ENCODE results near the gene ZDHHC7. TPM values are rescaled to one million over a fixed set of nuclear protein-coding genes. Genes with fewer than 3 reads are reported as not detected.

ZDHHC7 gene
- total and polyA plus RNA-seq, 9 of the 15 experiments (the other 6 are each of a cell fraction or from before 2014, with no cell fraction given): 1.7 to 49.7 (median 37.4) TPM

DNA sequence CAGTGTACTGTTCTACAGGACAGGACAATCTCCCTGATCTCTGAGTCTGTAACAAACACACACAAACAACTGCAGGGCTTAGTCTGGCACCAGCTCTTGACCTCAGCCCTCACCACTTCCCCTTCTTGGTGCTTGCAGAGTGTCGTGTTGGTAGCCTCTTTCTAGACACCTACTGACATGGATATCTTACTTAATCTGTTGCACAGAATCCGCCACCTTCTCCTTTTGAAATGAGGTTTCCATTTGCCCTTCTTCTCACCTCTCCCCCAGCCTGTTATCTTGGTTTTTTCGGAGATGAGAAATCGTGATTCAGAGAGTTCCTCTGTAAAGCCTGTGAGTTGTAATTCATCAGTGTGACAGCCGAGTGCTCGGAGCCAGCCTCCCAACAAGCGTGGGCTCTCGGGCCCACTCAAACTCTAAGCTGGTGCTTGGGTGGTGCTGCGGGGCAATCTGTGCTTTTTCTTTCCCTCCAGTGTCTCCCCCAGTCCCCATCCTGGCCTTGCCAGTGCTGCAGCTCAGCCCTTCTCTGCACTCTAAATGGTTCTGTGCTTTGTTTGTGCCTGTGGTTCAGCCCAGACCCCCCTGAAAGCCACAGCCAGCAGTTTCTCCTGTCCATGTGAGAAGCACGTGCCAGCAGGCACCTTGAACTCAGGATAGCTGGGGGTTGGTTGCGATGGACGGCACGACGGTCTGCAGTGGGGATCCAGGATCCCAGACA, 44.3 kb upstream of the ZDHHC7 start (continued):
- TF ChIP-seq, protein P1, sequence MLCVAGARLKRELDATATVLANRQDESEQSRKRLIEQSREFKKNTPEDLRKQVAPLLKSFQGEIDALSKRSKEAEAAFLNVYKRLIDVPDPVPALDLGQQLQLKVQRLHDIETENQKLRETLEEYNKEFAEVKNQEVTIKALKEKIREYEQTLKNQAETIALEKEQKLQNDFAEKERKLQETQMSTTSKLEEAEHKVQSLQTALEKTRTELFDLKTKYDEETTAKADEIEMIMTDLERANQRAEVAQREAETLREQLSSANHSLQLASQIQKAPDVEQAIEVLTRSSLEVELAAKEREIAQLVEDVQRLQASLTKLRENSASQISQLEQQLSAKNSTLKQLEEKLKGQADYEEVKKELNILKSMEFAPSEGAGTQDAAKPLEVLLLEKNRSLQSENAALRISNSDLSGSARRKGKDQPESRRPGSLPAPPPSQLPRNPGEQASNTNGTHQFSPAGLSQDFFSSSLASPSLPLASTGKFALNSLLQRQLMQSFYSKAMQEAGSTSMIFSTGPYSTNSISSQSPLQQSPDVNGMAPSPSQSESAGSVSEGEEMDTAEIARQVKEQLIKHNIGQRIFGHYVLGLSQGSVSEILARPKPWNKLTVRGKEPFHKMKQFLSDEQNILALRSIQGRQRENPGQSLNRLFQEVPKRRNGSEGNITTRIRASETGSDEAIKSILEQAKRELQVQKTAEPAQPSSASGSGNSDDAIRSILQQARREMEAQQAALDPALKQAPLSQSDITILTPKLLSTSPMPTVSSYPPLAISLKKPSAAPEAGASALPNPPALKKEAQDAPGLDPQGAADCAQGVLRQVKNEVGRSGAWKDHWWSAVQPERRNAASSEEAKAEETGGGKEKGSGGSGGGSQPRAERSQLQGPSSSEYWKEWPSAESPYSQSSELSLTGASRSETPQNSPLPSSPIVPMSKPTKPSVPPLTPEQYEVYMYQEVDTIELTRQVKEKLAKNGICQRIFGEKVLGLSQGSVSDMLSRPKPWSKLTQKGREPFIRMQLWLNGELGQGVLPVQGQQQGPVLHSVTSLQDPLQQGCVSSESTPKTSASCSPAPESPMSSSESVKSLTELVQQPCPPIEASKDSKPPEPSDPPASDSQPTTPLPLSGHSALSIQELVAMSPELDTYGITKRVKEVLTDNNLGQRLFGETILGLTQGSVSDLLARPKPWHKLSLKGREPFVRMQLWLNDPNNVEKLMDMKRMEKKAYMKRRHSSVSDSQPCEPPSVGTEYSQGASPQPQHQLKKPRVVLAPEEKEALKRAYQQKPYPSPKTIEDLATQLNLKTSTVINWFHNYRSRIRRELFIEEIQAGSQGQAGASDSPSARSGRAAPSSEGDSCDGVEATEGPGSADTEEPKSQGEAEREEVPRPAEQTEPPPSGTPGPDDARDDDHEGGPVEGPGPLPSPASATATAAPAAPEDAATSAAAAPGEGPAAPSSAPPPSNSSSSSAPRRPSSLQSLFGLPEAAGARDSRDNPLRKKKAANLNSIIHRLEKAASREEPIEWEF (CRISPR knock-in tag; IDR thresholded peaks at IDR 0.05): 0 out of 2 replicates have a peak, but pooled peaks have one; percentile 34
- TF ChIP-seq RHOXF2B (CRISPR knock-in tag; conservative IDR thresholded peaks at IDR 0.05) (no peak; the same call in 1 of the 2 replicates), FOSL1 (tag; conservative IDR thresholded peaks at IDR 0.05) (peak; percentile 88), SRSF7 (optimal IDR thresholded peaks at IDR 0.05; ENCODE audit: low read depth, low read length) (no peak), MEF2D (tag; conservative IDR thresholded peaks at IDR 0.05; ENCODE audit: low read depth) (peak; percentile 51), TEAD1 (CRISPR knock-in tag; IDR thresholded peaks at IDR 0.05) (peak in 1 of 2 experiments; percentile 69; a peak in 3 of 4 replicates), ERF (CRISPR knock-in tag; IDR thresholded peaks at IDR 0.05) (no peak), TAL1 (IDR thresholded peaks at IDR 0.05) (peak; percentile 37; the same call in 1 of the 2 replicates), MIER1 (IDR thresholded peaks at IDR 0.05; ENCODE audit: low read depth) (peak; percentile 33; the same call in 1 of the 2 replicates), RCOR1 (IDR thresholded peaks at IDR 0.05; ENCODE audit: borderline replicate concordance in 1 of 2, low read depth in 2 of 2, low read length in 2 of 2) (peak; percentile 30 to 96; a peak in 3 of 4 replicates)
- TF ChIP-seq, protein P2, sequence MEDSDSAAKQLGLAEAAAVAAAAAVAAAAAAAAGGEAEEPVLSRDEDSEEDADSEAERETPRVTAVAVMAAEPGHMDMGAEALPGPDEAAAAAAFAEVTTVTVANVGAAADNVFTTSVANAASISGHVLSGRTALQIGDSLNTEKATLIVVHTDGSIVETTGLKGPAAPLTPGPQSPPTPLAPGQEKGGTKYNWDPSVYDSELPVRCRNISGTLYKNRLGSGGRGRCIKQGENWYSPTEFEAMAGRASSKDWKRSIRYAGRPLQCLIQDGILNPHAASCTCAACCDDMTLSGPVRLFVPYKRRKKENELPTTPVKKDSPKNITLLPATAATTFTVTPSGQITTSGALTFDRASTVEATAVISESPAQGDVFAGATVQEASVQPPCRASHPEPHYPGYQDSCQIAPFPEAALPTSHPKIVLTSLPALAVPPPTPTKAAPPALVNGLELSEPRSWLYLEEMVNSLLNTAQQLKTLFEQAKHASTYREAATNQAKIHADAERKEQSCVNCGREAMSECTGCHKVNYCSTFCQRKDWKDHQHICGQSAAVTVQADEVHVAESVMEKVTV (CRISPR knock-in tag; IDR thresholded peaks at IDR 0.05): 0 out of 2 replicates have a peak, but pooled peaks have one; percentile 20
- TF ChIP-seq, protein P3, sequence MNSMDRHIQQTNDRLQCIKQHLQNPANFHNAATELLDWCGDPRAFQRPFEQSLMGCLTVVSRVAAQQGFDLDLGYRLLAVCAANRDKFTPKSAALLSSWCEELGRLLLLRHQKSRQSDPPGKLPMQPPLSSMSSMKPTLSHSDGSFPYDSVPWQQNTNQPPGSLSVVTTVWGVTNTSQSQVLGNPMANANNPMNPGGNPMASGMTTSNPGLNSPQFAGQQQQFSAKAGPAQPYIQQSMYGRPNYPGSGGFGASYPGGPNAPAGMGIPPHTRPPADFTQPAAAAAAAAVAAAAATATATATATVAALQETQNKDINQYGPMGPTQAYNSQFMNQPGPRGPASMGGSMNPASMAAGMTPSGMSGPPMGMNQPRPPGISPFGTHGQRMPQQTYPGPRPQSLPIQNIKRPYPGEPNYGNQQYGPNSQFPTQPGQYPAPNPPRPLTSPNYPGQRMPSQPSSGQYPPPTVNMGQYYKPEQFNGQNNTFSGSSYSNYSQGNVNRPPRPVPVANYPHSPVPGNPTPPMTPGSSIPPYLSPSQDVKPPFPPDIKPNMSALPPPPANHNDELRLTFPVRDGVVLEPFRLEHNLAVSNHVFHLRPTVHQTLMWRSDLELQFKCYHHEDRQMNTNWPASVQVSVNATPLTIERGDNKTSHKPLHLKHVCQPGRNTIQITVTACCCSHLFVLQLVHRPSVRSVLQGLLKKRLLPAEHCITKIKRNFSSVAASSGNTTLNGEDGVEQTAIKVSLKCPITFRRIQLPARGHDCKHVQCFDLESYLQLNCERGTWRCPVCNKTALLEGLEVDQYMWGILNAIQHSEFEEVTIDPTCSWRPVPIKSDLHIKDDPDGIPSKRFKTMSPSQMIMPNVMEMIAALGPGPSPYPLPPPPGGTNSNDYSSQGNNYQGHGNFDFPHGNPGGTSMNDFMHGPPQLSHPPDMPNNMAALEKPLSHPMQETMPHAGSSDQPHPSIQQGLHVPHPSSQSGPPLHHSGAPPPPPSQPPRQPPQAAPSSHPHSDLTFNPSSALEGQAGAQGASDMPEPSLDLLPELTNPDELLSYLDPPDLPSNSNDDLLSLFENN (IDR thresholded peaks at IDR 0.05; ENCODE audit: low read depth in 2 of 2, low read length in 2 of 2): no peak
- TF ChIP-seq, protein P4, sequence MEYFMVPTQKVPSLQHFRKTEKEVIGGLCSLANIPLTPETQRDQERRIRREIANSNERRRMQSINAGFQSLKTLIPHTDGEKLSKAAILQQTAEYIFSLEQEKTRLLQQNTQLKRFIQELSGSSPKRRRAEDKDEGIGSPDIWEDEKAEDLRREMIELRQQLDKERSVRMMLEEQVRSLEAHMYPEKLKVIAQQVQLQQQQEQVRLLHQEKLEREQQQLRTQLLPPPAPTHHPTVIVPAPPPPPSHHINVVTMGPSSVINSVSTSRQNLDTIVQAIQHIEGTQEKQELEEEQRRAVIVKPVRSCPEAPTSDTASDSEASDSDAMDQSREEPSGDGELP (CRISPR knock-in tag; IDR thresholded peaks at IDR 0.05; ENCODE audit: borderline replicate concordance): peak; percentile 58; the same call in 1 of the 2 replicates

All from K562 (cell line).